ENCODE results near the gene ALOX12B. TPM values are rescaled to one million over a fixed set of nuclear protein-coding genes. Genes with fewer than 3 reads are reported as not detected.
"Not testable (repeated sequence)": the region's sequence is repeated elsewhere in the genome, so short reads cannot be mapped to it uniquely, and the experiment has no call there.

Gene ALOX12B
- total RNA-seq, 1 donor from 2014 or later = 1.7 TPM

- TF ChIP-seq CTCF (IDR thresholded peaks at IDR 0.05; ENCODE audit: unreplicated experiment) = no peak
- no peaks in the 10 kb centered on the region for H3K9me3 Mint-ChIP-seq (ENCODE audit: unreplicated experiment)
- peaks cover 6% of the 10 kb centered on the region for H3K4me1 Mint-ChIP-seq (ENCODE audit: unreplicated experiment)
- peaks cover 22% of the 10 kb centered on the region for H3K27me3 Mint-ChIP-seq (ENCODE audit: unreplicated experiment)
- H3K36me3 Mint-ChIP-seq (ENCODE audit: low read depth, unreplicated experiment) = no peaks in the 10 kb centered on the region
- no peak for DNase-seq (ENCODE audit: low spot score)
- peak overlapping the region; percentile 7 for H3K4me3 Mint-ChIP-seq (ENCODE audit: unreplicated experiment)
- H3K27ac Mint-ChIP-seq (ENCODE audit: unreplicated experiment) = no peak overlapping the region
Observed at GRCh38 chr17:8110907-8111306, 23.4 kb upstream of the ALOX12B start.

- Mint-ChIP-seq H3K4me3 (ENCODE audit: unreplicated experiment) (peak overlapping the region; percentile 7), H3K9me3 (ENCODE audit: unreplicated experiment) (no peaks in the 10 kb centered on the region), H3K36me3 (ENCODE audit: low read depth, unreplicated experiment) (no peaks in the 10 kb centered on the region), H3K27ac (ENCODE audit: unreplicated experiment) (no peak overlapping the region), H3K27me3 (ENCODE audit: unreplicated experiment) (peaks cover 21% of the 10 kb centered on the region), H3K4me1 (ENCODE audit: unreplicated experiment) (peaks cover 6% of the 10 kb centered on the region)
- peak; percentile 37 for TF ChIP-seq CTCF (IDR thresholded peaks at IDR 0.05; ENCODE audit: unreplicated experiment)
- DNase-seq (ENCODE audit: low spot score) = no peak
Observed at GRCh38 chr17:8110456-8110804, 22.9 kb upstream of the ALOX12B start.

- peak; percentile 89 for TF ChIP-seq CTCF (IDR thresholded peaks at IDR 0.05; ENCODE audit: unreplicated experiment)
- DNase-seq (ENCODE audit: low spot score) = peak; percentile 72
- Mint-ChIP-seq H3K4me1 (ENCODE audit: unreplicated experiment) (peaks cover 11% of the 10 kb centered on the region), H3K4me3 (ENCODE audit: unreplicated experiment) (no peak overlapping the region), H3K9me3 (ENCODE audit: unreplicated experiment) (no peaks in the 10 kb centered on the region), H3K27ac (ENCODE audit: unreplicated experiment) (no peak overlapping the region), H3K27me3 (ENCODE audit: unreplicated experiment) (peaks cover 19% of the 10 kb centered on the region), H3K36me3 (ENCODE audit: low read depth, unreplicated experiment) (peaks cover 4% of the 10 kb centered on the region)
Observed at GRCh38 chr17:8109661-8110455, 22.3 kb upstream of the ALOX12B start.

- no peak for DNase-seq (ENCODE audit: low spot score)
- Mint-ChIP-seq H3K4me1 (ENCODE audit: unreplicated experiment) (peaks cover 12% of the 10 kb centered on the region), H3K27me3 (ENCODE audit: unreplicated experiment) (peaks cover 20% of the 10 kb centered on the region), H3K27ac (ENCODE audit: unreplicated experiment) (no peak overlapping the region), H3K4me3 (ENCODE audit: unreplicated experiment) (no peak overlapping the region), H3K36me3 (ENCODE audit: low read depth, unreplicated experiment) (peaks cover 4% of the 10 kb centered on the region), H3K9me3 (ENCODE audit: unreplicated experiment) (no peaks in the 10 kb centered on the region)
- no peak for TF ChIP-seq CTCF (IDR thresholded peaks at IDR 0.05; ENCODE audit: unreplicated experiment)
Observed at GRCh38 chr17:8108972-8109660, 21.6 kb upstream of the ALOX12B start.

- H3K27me3 Mint-ChIP-seq (ENCODE audit: unreplicated experiment) = peaks cover 21% of the 10 kb centered on the region
- not testable (repeated sequence) for H3K4me3 Mint-ChIP-seq (ENCODE audit: unreplicated experiment); H3K36me3 Mint-ChIP-seq (ENCODE audit: low read depth, unreplicated experiment); DNase-seq (ENCODE audit: low spot score); H3K9me3 Mint-ChIP-seq (ENCODE audit: unreplicated experiment); H3K27ac Mint-ChIP-seq (ENCODE audit: unreplicated experiment)
- peaks cover 12% of the 10 kb centered on the region for H3K4me1 Mint-ChIP-seq (ENCODE audit: unreplicated experiment)
Observed at GRCh38 chr17:8106980-8107379, 19.5 kb upstream of the ALOX12B start.

Measured in endothelial cell (in vitro differentiated cells).